BLaER1 treated with 17β-estradiol and CSF1 and Interleukin-3, amounts not matched to agents 10 nM and 100 nM (cell line): ENCODE results near the gene STX3.

Source experiments
- H3K27ac ChIP-seq, 11 experiments: shearing (Covaris generic); formaldehyde crosslinking; 2 replicates each; pipeline ENCODE4 v1.8.1; 2022
- H3K27me3 ChIP-seq, 11 experiments: shearing (Covaris generic); formaldehyde crosslinking; 2 replicates each; pipeline ENCODE4 v1.8.1; 2022
- H3K36me3 ChIP-seq, 11 experiments: shearing (Covaris generic); formaldehyde crosslinking; 2 replicates each; pipeline ENCODE4 v1.8.1; 2022
- H3K4me1 ChIP-seq, 10 experiments: shearing (Covaris generic); formaldehyde crosslinking; 2 replicates each; pipeline ENCODE4 v1.8.1; 2022
- H3K4me2 ChIP-seq, 11 experiments: shearing (Covaris generic); formaldehyde crosslinking; 2 replicates each; pipeline ENCODE4 v1.8.1; 2022
- H3K4me3 ChIP-seq, 10 experiments: shearing (Covaris generic); formaldehyde crosslinking; 2 replicates each; pipeline ENCODE4 v1.8.1; 2022
- H3K9ac ChIP-seq, 11 experiments: shearing (Covaris generic); formaldehyde crosslinking; 2 replicates each; pipeline ENCODE4 v1.8.1; 2022
- H3K9me3 ChIP-seq, 11 experiments: shearing (Covaris generic); formaldehyde crosslinking; replicated peaks in 1 of 11; 2 replicates each; pipeline ENCODE4 v1.8.1; 2022
- H4K20me1 ChIP-seq, 11 experiments: shearing (Covaris generic); formaldehyde crosslinking; 2 replicates each; pipeline ENCODE4 v1.8.1; 2022
- Cebpa-rat ChIP-seq, 11 experiments: shearing (Covaris generic); IDR thresholded peaks; 2 replicates each; pipeline ENCODE4 v1.8.1; 2022

The STX3 gene

GRCh38 chr11:59724066-59724465, 31.1 kb upstream of the STX3 start:
- H3K36me3 ChIP-seq: no peaks in the 10 kb centered on the region
- H4K20me1 ChIP-seq: no peaks in the 10 kb centered on the region
- no peaks in the 10 kb centered on the region for H3K27me3 ChIP-seq
- H3K4me2 ChIP-seq: peak overlapping the region in 3 of 11 experiments; percentile 51 to 57 (median 57); a peak in 6 of 22 replicates
- TF ChIP-seq Cebpa-rat (IDR thresholded peaks at IDR 0.05): no peak
- peaks cover 14 to 43% (median 29%) of the 10 kb centered on the region in 10 experiments for H3K4me1 ChIP-seq
- no peak overlapping the region for H3K4me3 ChIP-seq
- H3K9me3 ChIP-seq: peaks cover 0 to 20% (median 8%) of the 10 kb centered on the region in 11 experiments; a peak in 8 of 22 replicates
- H3K9ac ChIP-seq: no peak overlapping the region
- H3K27ac ChIP-seq: peak overlapping the region in 1 of 11 experiments; percentile 49; a peak in 1 of 22 replicates

GRCh38 chr11:59727426-59727825, 27.8 kb upstream of the STX3 start:
- Histone ChIP-seq H3K27ac (peak overlapping the region in 1 of 11 experiments; percentile 2; a peak in 2 of 22 replicates), H3K9me3 (peaks cover 0 to 20% (median 8%) of the 10 kb centered on the region in 11 experiments; a peak in 8 of 22 replicates), H3K27me3 (no peaks in the 10 kb centered on the region), H3K4me2 (peak overlapping the region in 9 of 11 experiments; percentile 27 to 62 (median 47); a peak in 11 of 22 replicates), H4K20me1 (no peaks in the 10 kb centered on the region), H3K9ac (no peak overlapping the region), H3K4me3 (no peak overlapping the region), H3K36me3 (no peaks in the 10 kb centered on the region), H3K4me1 (peaks cover 16 to 53% (median 32%) of the 10 kb centered on the region in 10 experiments)
- no peak for TF ChIP-seq Cebpa-rat (IDR thresholded peaks at IDR 0.05)

- H3K9ac ChIP-seq: no peak overlapping the region
- H3K27ac ChIP-seq: peak overlapping the region in 5 of 11 experiments; percentile 44 to 69 (median 55); a peak in 6 of 22 replicates
- H3K4me2 ChIP-seq: peak overlapping the region in 10 of 11 experiments; percentile 11 to 62 (median 50); a peak in 17 of 22 replicates
- H3K4me1 ChIP-seq: peaks cover 16 to 51% (median 32%) of the 10 kb centered on the region in 10 experiments
- peaks cover 0 to 20% (median 8%) of the 10 kb centered on the region in 11 experiments; a peak in 8 of 22 replicates for H3K9me3 ChIP-seq
- no peaks in the 10 kb centered on the region for H3K27me3 ChIP-seq
- no peaks in the 10 kb centered on the region for H4K20me1 ChIP-seq
- no peaks in the 10 kb centered on the region for H3K36me3 ChIP-seq
- H3K4me3 ChIP-seq: no peak overlapping the region
- no peak for TF ChIP-seq Cebpa-rat (IDR thresholded peaks at IDR 0.05)
These were observed 27.0 kb upstream of the STX3 start for GRCh38 chr11:59728154-59728553.

GRCh38 chr11:59728913-59729312, 26.3 kb upstream of the STX3 start:
- Histone ChIP-seq H3K27me3 (no peaks in the 10 kb centered on the region), H3K4me2 (peak overlapping the region in 10 of 11 experiments; percentile 23 to 62 (median 50); a peak in 19 of 22 replicates), H3K9ac (no peak overlapping the region), H3K27ac (peak overlapping the region in 9 of 11 experiments; percentile 25 to 69 (median 51); a peak in 14 of 22 replicates), H3K4me1 (peaks cover 16 to 44% (median 32%) of the 10 kb centered on the region in 10 experiments), H3K4me3 (no peak overlapping the region), H4K20me1 (no peaks in the 10 kb centered on the region), H3K36me3 (no peaks in the 10 kb centered on the region), H3K9me3 (peaks cover 0 to 20% (median 8%) of the 10 kb centered on the region in 11 experiments; a peak in 8 of 22 replicates)
- TF ChIP-seq Cebpa-rat (IDR thresholded peaks at IDR 0.05): no peak

GRCh38 chr11:59729834-59730233, 25.3 kb upstream of the STX3 start:
- 0 out of 22 replicates have a peak overlapping the region, but pooled peaks of 1 of the 11 experiments have one; percentile 59 for H3K4me2 ChIP-seq
- H4K20me1 ChIP-seq: no peaks in the 10 kb centered on the region
- 0 out of 22 replicates have a peak, but pooled peaks of 1 of the 11 experiments have one; percentile 30 for TF ChIP-seq Cebpa-rat (IDR thresholded peaks at IDR 0.05)
- H3K4me1 ChIP-seq: peaks cover 16 to 36% (median 30%) of the 10 kb centered on the region in 10 experiments
- no peaks in the 10 kb centered on the region for H3K27me3 ChIP-seq
- peaks cover 0 to 20% (median 8%) of the 10 kb centered on the region in 11 experiments; a peak in 8 of 22 replicates for H3K9me3 ChIP-seq
- H3K36me3 ChIP-seq: no peaks in the 10 kb centered on the region
- no peak overlapping the region for H3K9ac ChIP-seq
- H3K27ac ChIP-seq: no peak overlapping the region
- no peak overlapping the region for H3K4me3 ChIP-seq

GRCh38 chr11:59730896-59731565, 24.1 kb upstream of the STX3 start:
- no peaks in the 10 kb centered on the region for H4K20me1 ChIP-seq
- peaks cover 0 to 14% (median 4%) of the 10 kb centered on the region in 11 experiments; a peak in 7 of 22 replicates for H3K9me3 ChIP-seq
- no peak overlapping the region for H3K27ac ChIP-seq
- H3K4me1 ChIP-seq: peaks cover 16 to 36% (median 30%) of the 10 kb centered on the region in 10 experiments
- H3K4me3 ChIP-seq: no peak overlapping the region
- H3K4me2 ChIP-seq: no peak overlapping the region
- no peak overlapping the region for H3K9ac ChIP-seq
- H3K27me3 ChIP-seq: no peaks in the 10 kb centered on the region
- TF ChIP-seq Cebpa-rat (IDR thresholded peaks at IDR 0.05): no peak
- H3K36me3 ChIP-seq: no peaks in the 10 kb centered on the region

GRCh38 chr11:59746111-59746510, 9.1 kb upstream of the STX3 start:
- Histone ChIP-seq H3K4me2 (peak overlapping the region in 4 of 11 experiments; percentile 78 to 90 (median 84); a peak in 5 of 22 replicates), H3K27me3 (no peaks in the 10 kb centered on the region), H3K9ac (no peak overlapping the region), H3K36me3 (no peaks in the 10 kb centered on the region), H4K20me1 (no peaks in the 10 kb centered on the region), H3K4me3 (no peak overlapping the region), H3K27ac (no peak overlapping the region), H3K4me1 (peaks cover 0 to 39% (median 21%) of the 10 kb centered on the region in 10 experiments; a peak in 18 of 20 replicates), H3K9me3 (no peaks in the 10 kb centered on the region)
- no peak for TF ChIP-seq Cebpa-rat (IDR thresholded peaks at IDR 0.05)

GRCh38 chr11:59753650-59754493, 1.3 kb upstream of the STX3 start:
- peaks cover 17 to 32% (median 26%) of the 10 kb centered on the region in 11 experiments; a peak in 17 of 22 replicates for H4K20me1 ChIP-seq
- no peak for TF ChIP-seq Cebpa-rat (IDR thresholded peaks at IDR 0.05)
- no peaks in the 10 kb centered on the region for H3K27me3 ChIP-seq
- H3K9me3 ChIP-seq: no peaks in the 10 kb centered on the region
- peaks cover 17 to 29% (median 23%) of the 10 kb centered on the region in 10 experiments for H3K4me1 ChIP-seq
- H3K27ac ChIP-seq: peak overlapping the region in 9 of 11 experiments; percentile 84 to 95 (median 92); a peak in 15 of 22 replicates
- peak overlapping the region; percentile 91 to 100 (median 96) for H3K4me2 ChIP-seq
- H3K36me3 ChIP-seq: peaks cover 0 to 18% (median 2%) of the 10 kb centered on the region in 11 experiments; a peak in 5 of 22 replicates
- peak overlapping the region; percentile 90 to 99 (median 98) for H3K4me3 ChIP-seq
- H3K9ac ChIP-seq: peak overlapping the region; percentile 86 to 96 (median 91); a peak in 21 of 22 replicates
